HepG2 (cell line): ENCODE results near the gene NREP. TPM values are rescaled to one million over a fixed set of nuclear protein-coding genes. Genes with fewer than 3 reads are reported as not detected.
A peak's percentile ranks its signal among the peaks of the same experiment; 100 is the strongest.

Experiments
- MTF2 ChIP-seq: sonication (generic); formaldehyde crosslinking; IDR thresholded peaks from 2 replicates; pipeline ENCODE4 v1.5.0; 2020; ENCODE audit warnings: missing genetic modification reagents, borderline replicate concordance
- NKX3-1 ChIP-seq: sonication (generic); formaldehyde crosslinking; IDR thresholded peaks from 2 replicates; pipeline ENCODE4 v1.5.0; 2020; ENCODE audit warnings: missing genetic modification reagents
- RARA ChIP-seq: IDR thresholded peaks from 2 replicates; pipeline ENCODE4 v1.6.1; 2016; ENCODE audit warnings: missing genetic modification reagents, missing compliant biosample characterization
- SAP130 ChIP-seq: IDR thresholded peaks from 2 replicates; pipeline ENCODE4 v1.6.1; 2016; ENCODE audit warnings: low read depth
- SKI ChIP-seq: fragments of 450-650 bp; IDR thresholded peaks from one replicate; pipeline ENCODE4 v1.6.1; 2018; ENCODE audit warnings: mild to moderate bottlenecking; ENCODE audit not compliant: partially characterized antibody
- TBX2 ChIP-seq: sonication (generic); formaldehyde crosslinking; IDR thresholded peaks from 2 replicates; pipeline ENCODE4 v1.5.0; 2020; ENCODE audit warnings: missing genetic modification reagents, mild to moderate bottlenecking, borderline replicate concordance
- ZBTB7A ChIP-seq: sonication (generic); formaldehyde crosslinking; IDR thresholded peaks from 2 replicates; pipeline ENCODE4 v1.8.0; 2022; ENCODE audit warnings: mild to moderate bottlenecking, missing genetic modification reagents
- ZNF572 ChIP-seq: sonication (generic); formaldehyde crosslinking; IDR thresholded peaks from 2 replicates; pipeline ENCODE4 v1.5.1; 2020; ENCODE audit warnings: mild to moderate bottlenecking, missing genetic modification reagents
- ZNF644 ChIP-seq: IDR thresholded peaks from 2 replicates; pipeline ENCODE4 v1.6.1; 2016; ENCODE audit warnings: low read depth
- ZNF652 ChIP-seq: IDR thresholded peaks from 2 replicates; pipeline ENCODE4 v1.6.1; 2016; ENCODE audit warnings: low read depth, borderline replicate concordance
- ZNF773 ChIP-seq: sonication (generic); formaldehyde crosslinking; IDR thresholded peaks from 2 replicates; pipeline ENCODE4 v1.4.0; 2020; ENCODE audit warnings: missing genetic modification reagents, borderline replicate concordance
- ZNF781 ChIP-seq: sonication (generic); formaldehyde crosslinking; IDR thresholded peaks from 2 replicates; pipeline ENCODE4 v1.5.1; 2020; ENCODE audit warnings: borderline replicate concordance, mild to moderate bottlenecking, missing genetic modification reagents; ENCODE audit errors: not compliant biosample characterization
- ZSCAN29 ChIP-seq: sonication (generic); formaldehyde crosslinking; conservative IDR thresholded peaks from 2 replicates; pipeline ENCODE4 v1.4.0; 2020; ENCODE audit warnings: mild to moderate bottlenecking, missing genetic modification reagents
- polyA plus RNA-seq, 8 experiments: library from polyadenylated mRNA; depleted of rRNA in 3 of 8; stranded (reverse) in 7 of 8; unstranded in 1 of 8; fragments of >200 nt; fragmentation: Illumina TruSeq in 4 of 8; extraction: Trizol in 4 of 8; gene quantifications; 2 replicates each; pipeline versions ENCODE4 v1.2.1 to v1.2.3, GENCODE V29; 2011 to 2016; ENCODE audit warnings: low read depth in 4 of 8, missing spikeins in 1 of 8, mixed read lengths in 1 of 8; ENCODE audit not compliant: insufficient read depth in 1 of 8
- total RNA-seq, 5 experiments: library from RNA; depleted of rRNA; stranded (reverse); fragments of >200 nt; fragmentation: Illumina TruSeq; extraction: Trizol; gene quantifications; 2 replicates each; pipeline ENCODE4 v1.2.3, GENCODE V29; 2016; ENCODE audit warnings: low read depth in 1 of 5
- TF ChIP-seq, protein P1 (sequence below): sonication (generic); formaldehyde crosslinking; IDR thresholded peaks from 2 replicates; pipeline ENCODE4 v1.5.0; 2020; ENCODE audit warnings: mild to moderate bottlenecking, missing genetic modification reagents
- TF ChIP-seq, protein P2 (sequence below): sonication (generic); formaldehyde crosslinking; IDR thresholded peaks from 2 replicates; pipeline ENCODE4 v1.4.0; 2020; ENCODE audit warnings: missing genetic modification reagents
- TF ChIP-seq, protein P3 (sequence below): sonication (generic); formaldehyde crosslinking; IDR thresholded peaks from 2 replicates; pipeline ENCODE4 v1.4.0; 2020; ENCODE audit warnings: missing genetic modification reagents; ENCODE audit errors: not compliant biosample characterization
- TF ChIP-seq, protein P4 (sequence below): IDR thresholded peaks from 2 replicates; pipeline ENCODE4 v1.6.1; 2016; ENCODE audit warnings: low read depth
- TF ChIP-seq, protein P5 (sequence below): sonication (generic); formaldehyde crosslinking; IDR thresholded peaks from 2 replicates; pipeline ENCODE4 v1.5.0; 2020; ENCODE audit warnings: missing genetic modification reagents
- TF ChIP-seq, protein P6 (sequence below): sonication (generic); formaldehyde crosslinking; IDR thresholded peaks from 2 replicates; pipeline ENCODE4 v1.4.0; 2020; ENCODE audit warnings: mild to moderate bottlenecking, missing genetic modification reagents

Gene NREP
- total and polyA plus RNA-seq, 2 of the 13 experiments (the other 11 are each of a cell fraction or from before 2014, with no cell fraction given), result 40.5 to 102 TPM

GRCh38 chr5:111734597-111734996, 22.4 kb downstream of the NREP start (continued):
- TF ChIP-seq, protein P1, sequence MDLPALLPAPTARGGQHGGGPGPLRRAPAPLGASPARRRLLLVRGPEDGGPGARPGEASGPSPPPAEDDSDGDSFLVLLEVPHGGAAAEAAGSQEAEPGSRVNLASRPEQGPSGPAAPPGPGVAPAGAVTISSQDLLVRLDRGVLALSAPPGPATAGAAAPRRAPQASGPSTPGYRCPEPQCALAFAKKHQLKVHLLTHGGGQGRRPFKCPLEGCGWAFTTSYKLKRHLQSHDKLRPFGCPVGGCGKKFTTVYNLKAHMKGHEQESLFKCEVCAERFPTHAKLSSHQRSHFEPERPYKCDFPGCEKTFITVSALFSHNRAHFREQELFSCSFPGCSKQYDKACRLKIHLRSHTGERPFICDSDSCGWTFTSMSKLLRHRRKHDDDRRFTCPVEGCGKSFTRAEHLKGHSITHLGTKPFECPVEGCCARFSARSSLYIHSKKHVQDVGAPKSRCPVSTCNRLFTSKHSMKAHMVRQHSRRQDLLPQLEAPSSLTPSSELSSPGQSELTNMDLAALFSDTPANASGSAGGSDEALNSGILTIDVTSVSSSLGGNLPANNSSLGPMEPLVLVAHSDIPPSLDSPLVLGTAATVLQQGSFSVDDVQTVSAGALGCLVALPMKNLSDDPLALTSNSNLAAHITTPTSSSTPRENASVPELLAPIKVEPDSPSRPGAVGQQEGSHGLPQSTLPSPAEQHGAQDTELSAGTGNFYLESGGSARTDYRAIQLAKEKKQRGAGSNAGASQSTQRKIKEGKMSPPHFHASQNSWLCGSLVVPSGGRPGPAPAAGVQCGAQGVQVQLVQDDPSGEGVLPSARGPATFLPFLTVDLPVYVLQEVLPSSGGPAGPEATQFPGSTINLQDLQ, result no peak
- no peak for TF ChIP-seq RARA (CRISPR knock-in tag)
- no peak for TF ChIP-seq ZNF781 (CRISPR knock-in tag)
- no peak for TF ChIP-seq SKI
- TF ChIP-seq NKX3-1 (CRISPR knock-in tag), result no peak
- no peak for TF ChIP-seq ZNF644 (CRISPR knock-in tag)
- TF ChIP-seq SAP130 (CRISPR knock-in tag), result peak; percentile 21; the same call in 1 of the 2 replicates
- TF ChIP-seq, protein P2, sequence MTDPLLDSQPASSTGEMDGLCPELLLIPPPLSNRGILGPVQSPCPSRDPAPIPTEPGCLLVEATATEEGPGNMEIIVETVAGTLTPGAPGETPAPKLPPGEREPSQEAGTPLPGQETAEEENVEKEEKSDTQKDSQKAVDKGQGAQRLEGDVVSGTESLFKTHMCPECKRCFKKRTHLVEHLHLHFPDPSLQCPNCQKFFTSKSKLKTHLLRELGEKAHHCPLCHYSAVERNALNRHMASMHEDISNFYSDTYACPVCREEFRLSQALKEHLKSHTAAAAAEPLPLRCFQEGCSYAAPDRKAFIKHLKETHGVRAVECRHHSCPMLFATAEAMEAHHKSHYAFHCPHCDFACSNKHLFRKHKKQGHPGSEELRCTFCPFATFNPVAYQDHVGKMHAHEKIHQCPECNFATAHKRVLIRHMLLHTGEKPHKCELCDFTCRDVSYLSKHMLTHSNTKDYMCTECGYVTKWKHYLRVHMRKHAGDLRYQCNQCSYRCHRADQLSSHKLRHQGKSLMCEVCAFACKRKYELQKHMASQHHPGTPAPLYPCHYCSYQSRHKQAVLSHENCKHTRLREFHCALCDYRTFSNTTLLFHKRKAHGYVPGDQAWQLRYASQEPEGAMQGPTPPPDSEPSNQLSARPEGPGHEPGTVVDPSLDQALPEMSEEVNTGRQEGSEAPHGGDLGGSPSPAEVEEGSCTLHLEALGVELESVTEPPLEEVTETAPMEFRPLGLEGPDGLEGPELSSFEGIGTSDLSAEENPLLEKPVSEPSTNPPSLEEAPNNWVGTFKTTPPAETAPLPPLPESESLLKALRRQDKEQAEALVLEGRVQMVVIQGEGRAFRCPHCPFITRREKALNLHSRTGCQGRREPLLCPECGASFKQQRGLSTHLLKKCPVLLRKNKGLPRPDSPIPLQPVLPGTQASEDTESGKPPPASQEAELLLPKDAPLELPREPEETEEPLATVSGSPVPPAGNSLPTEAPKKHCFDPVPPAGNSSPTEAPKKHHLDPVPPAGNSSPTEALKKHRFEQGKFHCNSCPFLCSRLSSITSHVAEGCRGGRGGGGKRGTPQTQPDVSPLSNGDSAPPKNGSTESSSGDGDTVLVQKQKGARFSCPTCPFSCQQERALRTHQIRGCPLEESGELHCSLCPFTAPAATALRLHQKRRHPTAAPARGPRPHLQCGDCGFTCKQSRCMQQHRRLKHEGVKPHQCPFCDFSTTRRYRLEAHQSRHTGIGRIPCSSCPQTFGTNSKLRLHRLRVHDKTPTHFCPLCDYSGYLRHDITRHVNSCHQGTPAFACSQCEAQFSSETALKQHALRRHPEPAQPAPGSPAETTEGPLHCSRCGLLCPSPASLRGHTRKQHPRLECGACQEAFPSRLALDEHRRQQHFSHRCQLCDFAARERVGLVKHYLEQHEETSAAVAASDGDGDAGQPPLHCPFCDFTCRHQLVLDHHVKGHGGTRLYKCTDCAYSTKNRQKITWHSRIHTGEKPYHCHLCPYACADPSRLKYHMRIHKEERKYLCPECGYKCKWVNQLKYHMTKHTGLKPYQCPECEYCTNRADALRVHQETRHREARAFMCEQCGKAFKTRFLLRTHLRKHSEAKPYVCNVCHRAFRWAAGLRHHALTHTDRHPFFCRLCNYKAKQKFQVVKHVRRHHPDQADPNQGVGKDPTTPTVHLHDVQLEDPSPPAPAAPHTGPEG (CRISPR knock-in tag), result no peak
- no peak for TF ChIP-seq ZNF773 (CRISPR knock-in tag)
- no peak for TF ChIP-seq MTF2 (CRISPR knock-in tag)
- TF ChIP-seq ZNF652 (CRISPR knock-in tag), result peak; percentile 91
- TF ChIP-seq, protein P3, sequence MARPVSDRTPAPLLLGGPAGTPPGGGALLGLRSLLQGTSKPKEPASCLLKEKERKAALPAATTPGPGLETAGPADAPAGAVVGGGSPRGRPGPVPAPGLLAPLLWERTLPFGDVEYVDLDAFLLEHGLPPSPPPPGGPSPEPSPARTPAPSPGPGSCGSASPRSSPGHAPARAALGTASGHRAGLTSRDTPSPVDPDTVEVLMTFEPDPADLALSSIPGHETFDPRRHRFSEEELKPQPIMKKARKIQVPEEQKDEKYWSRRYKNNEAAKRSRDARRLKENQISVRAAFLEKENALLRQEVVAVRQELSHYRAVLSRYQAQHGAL (CRISPR knock-in tag), result no peak
- TF ChIP-seq ZBTB7A (CRISPR knock-in tag), result no peak
- no peak for TF ChIP-seq ZNF572 (CRISPR knock-in tag)
- TF ChIP-seq TBX2, result no peak
- TF ChIP-seq, protein P4, sequence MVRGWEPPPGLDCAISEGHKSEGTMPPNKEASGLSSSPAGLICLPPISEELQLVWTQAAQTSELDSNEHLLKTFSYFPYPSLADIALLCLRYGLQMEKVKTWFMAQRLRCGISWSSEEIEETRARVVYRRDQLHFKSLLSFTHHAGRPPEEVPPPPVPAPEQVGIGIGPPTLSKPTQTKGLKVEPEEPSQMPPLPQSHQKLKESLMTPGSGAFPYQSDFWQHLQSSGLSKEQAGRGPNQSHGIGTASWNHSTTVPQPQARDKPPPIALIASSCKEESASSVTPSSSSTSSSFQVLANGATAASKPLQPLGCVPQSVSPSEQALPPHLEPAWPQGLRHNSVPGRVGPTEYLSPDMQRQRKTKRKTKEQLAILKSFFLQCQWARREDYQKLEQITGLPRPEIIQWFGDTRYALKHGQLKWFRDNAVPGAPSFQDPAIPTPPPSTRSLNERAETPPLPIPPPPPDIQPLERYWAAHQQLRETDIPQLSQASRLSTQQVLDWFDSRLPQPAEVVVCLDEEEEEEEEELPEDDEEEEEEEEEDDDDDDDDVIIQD, result 0 out of 2 replicates have a peak, but pooled peaks have one; percentile 13
- TF ChIP-seq ZSCAN29 (CRISPR knock-in tag), result no peak
- TF ChIP-seq, protein P5, sequence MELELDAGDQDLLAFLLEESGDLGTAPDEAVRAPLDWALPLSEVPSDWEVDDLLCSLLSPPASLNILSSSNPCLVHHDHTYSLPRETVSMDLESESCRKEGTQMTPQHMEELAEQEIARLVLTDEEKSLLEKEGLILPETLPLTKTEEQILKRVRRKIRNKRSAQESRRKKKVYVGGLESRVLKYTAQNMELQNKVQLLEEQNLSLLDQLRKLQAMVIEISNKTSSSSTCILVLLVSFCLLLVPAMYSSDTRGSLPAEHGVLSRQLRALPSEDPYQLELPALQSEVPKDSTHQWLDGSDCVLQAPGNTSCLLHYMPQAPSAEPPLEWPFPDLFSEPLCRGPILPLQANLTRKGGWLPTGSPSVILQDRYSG (CRISPR knock-in tag), result no peak
- TF ChIP-seq, protein P6, sequence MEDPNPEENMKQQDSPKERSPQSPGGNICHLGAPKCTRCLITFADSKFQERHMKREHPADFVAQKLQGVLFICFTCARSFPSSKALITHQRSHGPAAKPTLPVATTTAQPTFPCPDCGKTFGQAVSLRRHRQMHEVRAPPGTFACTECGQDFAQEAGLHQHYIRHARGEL (CRISPR knock-in tag), result no peak
